H1 (cell line): ENCODE measurements around the gene PROK2. TPM values are rescaled to one million over a fixed set of nuclear protein-coding genes. Genes with fewer than 3 reads are reported as not detected.

Experiments
- CTCF ChIA-PET: fragments of 300-600 bp; sonication (Branson Sonifier 250); formaldehyde crosslinking; loops from one replicate; lab custom pipeline; 2021; ENCODE audit not compliant: partially characterized antibody; lab: Charles Lee
- POLR2A ChIA-PET: fragments of 300-600 bp; sonication (Branson Sonifier 250); formaldehyde crosslinking; loops from one replicate; lab custom pipeline; 2021; ENCODE audit warnings: inconsistent platforms; ENCODE audit not compliant: partially characterized antibody; lab: Charles Lee
- DNase-seq, 2 experiments: peaks; one replicate each; pipeline versions ENCODE4 v3.0.0 to v3.0.0-alpha.2; 2010 to 2022; ENCODE audit warnings: low spot score in 2 of 2, low read depth in 1 of 2, mixed read lengths in 1 of 2
- FAIRE-seq: peaks from 2 replicates; lab custom pipeline; 2011; peaks lifted over from hg19 to GRCh38; lab: Jason Lieb, UNC
- H2AFZ ChIP-seq: 2 replicates; pipeline ENCODE4 v1.8.1; 2012; ENCODE audit warnings: low read length, inconsistent platforms
- H2AK5ac ChIP-seq: 2 replicates; pipeline ENCODE4 v1.6.1; 2013; ENCODE audit warnings: low read depth, low read length
- H2BK120ac ChIP-seq: replicated peaks from 2 replicates; pipeline ENCODE3; 2013; ENCODE audit warnings: low read depth, low read length, inconsistent platforms
- H2BK12ac ChIP-seq: 2 replicates; pipeline ENCODE4 v1.6.1; 2013; ENCODE audit warnings: low read depth, low read length
- H2BK15ac ChIP-seq: 2 replicates; pipeline ENCODE4 v1.6.1; 2013; ENCODE audit warnings: low read length
- H2BK20ac ChIP-seq: 2 replicates; pipeline ENCODE4 v1.6.1; 2013; ENCODE audit warnings: low read length
- H2BK5ac ChIP-seq: 2 replicates; pipeline ENCODE4 v1.6.1; 2013; ENCODE audit warnings: low read depth, low read length
- H3K14ac ChIP-seq: 2 replicates; pipeline ENCODE4 v1.6.1; 2013; ENCODE audit warnings: inconsistent platforms; ENCODE audit not compliant: insufficient read length
- H3K18ac ChIP-seq: 2 replicates; pipeline ENCODE4 v1.6.1; 2013; ENCODE audit warnings: low read length; ENCODE audit errors: extremely low read depth
- H3K23ac ChIP-seq: 2 replicates; pipeline ENCODE4 v1.6.1; 2013; ENCODE audit warnings: inconsistent platforms; ENCODE audit not compliant: insufficient read length
- H3K23me2 ChIP-seq: 2 replicates; pipeline ENCODE4 v1.6.1; 2013; ENCODE audit warnings: low read depth, low read length
- H3K27ac ChIP-seq: 2 replicates; pipeline ENCODE4 v1.6.1; 2011; ENCODE audit warnings: low read depth, low read length, inconsistent platforms
- H3K27me3 ChIP-seq, 4 experiments: replicated peaks in 1 of 4; 1 replicate in 1 of 4; 2 replicates in 3 of 4; pipeline versions ENCODE4 v1.6.1 to v1.8.1; 2011 to 2013; ENCODE audit warnings: low read length in 3 of 4, mild to moderate bottlenecking in 3 of 4, inconsistent platforms in 2 of 4, mixed read lengths in 2 of 4, moderate library complexity in 1 of 4; ENCODE audit not compliant: control insufficient read depth in 3 of 4, insufficient read depth in 3 of 4; ENCODE audit errors: extremely low read depth in 1 of 4
- H3K36me3 ChIP-seq, 4 experiments: 2 replicates each; pipeline versions ENCODE4 v1.6.1 to v1.8.1; 2011 to 2013; ENCODE audit warnings: mild to moderate bottlenecking in 4 of 4, low read length in 3 of 4, moderate library complexity in 2 of 4, control low read depth in 1 of 4, inconsistent platforms in 1 of 4; ENCODE audit not compliant: insufficient read depth in 4 of 4, control insufficient read depth in 2 of 4
- H3K4ac ChIP-seq: replicated peaks from 2 replicates; pipeline ENCODE3; 2013; ENCODE audit warnings: low read length, low read depth, mixed read lengths, inconsistent platforms; ENCODE audit not compliant: insufficient read length
- H3K4me1 ChIP-seq, 4 experiments: replicated peaks in 1 of 4; 1 replicate in 1 of 4; 2 replicates in 3 of 4; pipeline versions ENCODE4 v1.6.1 to v1.8.1; 2011 to 2013; ENCODE audit warnings: low read length in 3 of 4, inconsistent platforms in 2 of 4, mixed read lengths in 1 of 4; ENCODE audit not compliant: insufficient read depth in 4 of 4, control insufficient read depth in 3 of 4
- H3K4me2 ChIP-seq, 2 experiments: 2 replicates each; pipeline versions ENCODE4 v1.6.1 to v1.8.1; 2011 to 2013; ENCODE audit warnings: low read depth in 2 of 2, low read length in 2 of 2, control low read depth in 1 of 2, inconsistent platforms in 1 of 2, mild to moderate bottlenecking in 1 of 2; ENCODE audit not compliant: insufficient read depth in 1 of 2
- H3K4me3 ChIP-seq, 4 experiments: fragments of 200-600, 300-600 bp in 1 of 4; sonication (generic), shearing (Covaris generic), sonication (Bioruptor Twin) in 1 of 4; 2 replicates each; pipeline versions ENCODE4 v1.5.1 to v1.8.1; 2011 to 2016; ENCODE audit warnings: low read length in 4 of 4, low read depth in 3 of 4, control low read depth in 2 of 4, inconsistent platforms in 2 of 4, mild to moderate bottlenecking in 2 of 4, mixed read lengths in 1 of 4, moderate library complexity in 1 of 4; ENCODE audit not compliant: insufficient read depth in 2 of 4; ENCODE audit errors: extremely low read depth in 1 of 4
- H3K56ac ChIP-seq: replicated peaks from 2 replicates; pipeline ENCODE3; 2013; ENCODE audit warnings: low read depth, mild to moderate bottlenecking, mixed read lengths, low read length, inconsistent platforms; ENCODE audit not compliant: insufficient read length
- H3K79me1 ChIP-seq: 2 replicates; pipeline ENCODE4 v1.6.1; 2013; ENCODE audit warnings: low read depth, low read length, control low read depth
- H3K79me2 ChIP-seq, 2 experiments: 2 replicates each; pipeline versions ENCODE4 v1.6.1 to v1.8.1; 2012 to 2013; ENCODE audit warnings: low read length in 2 of 2, mild to moderate bottlenecking in 2 of 2, inconsistent platforms in 1 of 2; ENCODE audit not compliant: insufficient read depth in 2 of 2, control insufficient read depth in 1 of 2
- H3K9ac ChIP-seq, 4 experiments: replicated peaks in 1 of 4; 1 replicate in 1 of 4; 2 replicates in 3 of 4; pipeline versions ENCODE4 v1.6.1 to v1.8.1; 2011 to 2013; ENCODE audit warnings: low read depth in 3 of 4, low read length in 3 of 4, control low read depth in 2 of 4, mild to moderate bottlenecking in 2 of 4, moderate library complexity in 2 of 4, inconsistent platforms in 1 of 4; ENCODE audit errors: extremely low read depth in 1 of 4
- H3K9me3 ChIP-seq, 2 experiments: 2 replicates each; pipeline versions ENCODE4 v1.6.1 to v1.8.1; 2012 to 2013; ENCODE audit warnings: mild to moderate bottlenecking in 2 of 2, moderate library complexity in 2 of 2, control low read depth in 1 of 2, inconsistent platforms in 1 of 2, low read depth in 1 of 2, low read length in 1 of 2, mixed read lengths in 1 of 2; ENCODE audit not compliant: insufficient read depth in 2 of 2
- H4K20me1 ChIP-seq, 2 experiments: replicated peaks in 1 of 2; 2 replicates each; pipeline versions ENCODE3 to v1.8.1; 2011 to 2013; ENCODE audit warnings: inconsistent platforms in 2 of 2, low read length in 2 of 2, mild to moderate bottlenecking in 1 of 2; ENCODE audit not compliant: insufficient read depth in 2 of 2, control insufficient read depth in 1 of 2
- H4K5ac ChIP-seq: 2 replicates; pipeline ENCODE4 v1.6.1; 2013; ENCODE audit warnings: low read length, low read depth, mixed read lengths, inconsistent platforms; ENCODE audit not compliant: insufficient read length
- H4K8ac ChIP-seq: 2 replicates; pipeline ENCODE4 v1.8.0; 2013; ENCODE audit warnings: mild to moderate bottlenecking, moderate library complexity, low read length, inconsistent platforms; ENCODE audit not compliant: insufficient read depth; ENCODE audit errors: extremely low read depth
- H4K91ac ChIP-seq: replicated peaks from 2 replicates; pipeline ENCODE3; 2013; ENCODE audit warnings: low read length, mixed read lengths, inconsistent platforms; ENCODE audit not compliant: insufficient read length
- WGBS, 2 experiments: shearing (Covaris generic) in 1 of 2; methylation state at CpG; one replicate each; pipeline versions ENCODE4 v1.1.6 to v1.1.7; 2013 to 2015; ENCODE audit warnings: low lambda C conversion rate in 2 of 2, mixed read lengths in 2 of 2, inconsistent platforms in 1 of 2, low coverage in 1 of 2, missing lambda C conversion rate in 1 of 2; ENCODE audit not compliant: insufficient replicate concordance in 2 of 2, insufficient coverage in 1 of 2, insufficient read length in 1 of 2; ENCODE audit errors: extremely low coverage in 1 of 2, missing lambda C conversion rate in 1 of 2; 5-methylcytosine and 5-hydroxymethylcytosine counted together
- polyA plus RNA-seq, 7 experiments: library from polyadenylated mRNA; depleted of rRNA in 3 of 7; stranded (reverse) in 5 of 7; unstranded in 2 of 7; fragments of >200 nt in 5 of 7; fragments of 200-250 nt in 2 of 7; gene quantifications; 1 replicate in 5 of 7; 2 replicates in 1 of 7; 4 replicates in 1 of 7; pipeline versions ENCODE4 v1.2.1 to v1.2.3, GENCODE V29; 2011 to 2013; ENCODE audit warnings: missing spikeins in 2 of 7, mixed read lengths in 2 of 7
- total RNA-seq: library from RNA; stranded (reverse); fragmentation: NEBNext Ultra II Directional; extraction: Animal tissue kit (Norgen Biotek cat#: 25700); gene quantifications from 2 replicates; pipeline ENCODE4 v1.2.1, GENCODE V29; 2021

PROK2 gene
- total and polyA plus RNA-seq, 2 of the 8 experiments (the other 6 are each of a cell fraction or from before 2014, with no cell fraction given), result 0.50 to 1.8 TPM

DNA sequence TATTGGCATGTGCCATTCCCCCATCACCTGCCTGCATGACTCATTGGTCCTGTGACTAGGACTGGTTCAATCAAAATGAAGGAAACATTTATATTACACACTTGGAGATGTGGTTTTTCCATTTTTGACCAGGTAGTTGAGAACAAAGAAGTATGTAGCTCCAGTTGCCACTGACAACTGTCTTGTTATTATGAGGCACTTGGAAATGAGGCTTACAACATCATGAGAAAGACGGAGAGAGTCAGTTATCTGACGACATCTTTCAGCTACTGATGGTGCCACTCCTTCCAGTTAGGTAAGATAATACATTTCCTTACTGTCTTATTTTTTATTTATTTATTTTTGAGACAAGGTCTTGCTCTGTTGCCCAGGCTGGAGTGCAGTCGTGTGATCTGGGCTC, 21.8 kb upstream of the PROK2 start:
- no peak overlapping the region for H2BK120ac ChIP-seq
- no peak overlapping the region for H3K56ac ChIP-seq
- no peak overlapping the region for H3K4me3 ChIP-seq
- H4K91ac ChIP-seq, result no peak overlapping the region
- H2BK12ac ChIP-seq, result no peak overlapping the region
- peaks cover 0 to 3% (median 3%) of the 10 kb centered on the region in 4 experiments; a peak in 5 of 7 replicates for H3K4me1 ChIP-seq
- H3K27ac ChIP-seq, result no peak overlapping the region
- no peak overlapping the region for H3K23ac ChIP-seq
- H4K8ac ChIP-seq, result no peak overlapping the region
- no peak overlapping the region for H3K14ac ChIP-seq
- no peaks in the 10 kb centered on the region for H3K79me1 ChIP-seq
- H2BK5ac ChIP-seq, result no peak overlapping the region
- H3K4ac ChIP-seq, result no peak overlapping the region
- no peaks in the 10 kb centered on the region for H3K36me3 ChIP-seq
- no peak overlapping the region for H2BK15ac ChIP-seq
- no peaks in the 10 kb centered on the region for H3K27me3 ChIP-seq
- ChIA-PET POLR2A (no interaction called here), CTCF (interaction anchor here (0.8 to 1.4 kb wide), 3 partner anchors 7 to 145 kb away, joined by 3 read pairs; no protein-coding TSS in a partner anchor)
- H3K79me2 ChIP-seq, result no peaks in the 10 kb centered on the region
- H2AK5ac ChIP-seq, result no peak overlapping the region
- H3K23me2 ChIP-seq, result no peaks in the 10 kb centered on the region
- no peak overlapping the region for H2AFZ ChIP-seq
- DNase-seq (no peak), FAIRE-seq (no peak)
- no peak overlapping the region for H3K4me2 ChIP-seq
- no peaks in the 10 kb centered on the region for H4K20me1 ChIP-seq
- no peak overlapping the region for H3K18ac ChIP-seq
- no peaks in the 10 kb centered on the region for H3K9me3 ChIP-seq
- WGBS, 2 experiments, result 87% methylated on average over 3 of the region's 3 CpGs; no CpG with 5 or more reads in 1 of the 2 experiments
- no peak overlapping the region for H3K9ac ChIP-seq
- no peak overlapping the region for H4K5ac ChIP-seq
- no peak overlapping the region for H2BK20ac ChIP-seq
